Lower leg skin (tissue), 3 donors: Measurements from ENCODE around the gene TUBA4B.

Source experiments
- POLR2A ChIP-seq, 2 donors: fragments of 450-650 bp; IDR thresholded peaks; one replicate each; pipeline ENCODE4 v1.6.1; 2016 to 2017; ENCODE audit warnings: antibody characterized with exemption in 2 of 2, mild to moderate bottlenecking in 1 of 2, moderate library complexity in 1 of 2
- TF ChIP-seq, protein P1 (sequence below), 3 donors: fragments of 450-650 bp; IDR thresholded peaks; one replicate each; pipeline ENCODE4 v1.5.1; 2016; ENCODE audit warnings: antibody characterized with exemption in 3 of 3, mild to moderate bottlenecking in 3 of 3, moderate library complexity in 2 of 3

DNA sequence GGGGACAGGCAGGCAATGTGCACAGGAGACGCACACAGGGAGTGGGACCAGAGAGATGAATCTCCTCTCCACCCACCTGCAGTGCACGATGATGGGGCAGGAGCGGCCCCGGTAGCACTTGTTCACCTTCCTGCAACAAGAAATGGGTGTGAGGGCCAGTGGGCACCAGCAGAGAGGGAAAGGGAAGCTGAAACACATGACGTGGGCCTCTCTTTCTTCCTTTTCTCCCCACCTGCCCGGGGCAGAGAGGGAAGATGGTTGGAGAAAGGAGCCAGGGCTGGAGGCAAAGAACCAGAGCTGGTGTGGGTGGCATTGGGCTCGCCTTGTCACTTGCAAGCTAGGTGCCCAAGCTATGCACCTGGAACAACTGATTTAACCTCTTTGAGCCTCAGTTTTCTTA lies 38.4 kb downstream of the TUBA4B start:
- TF ChIP-seq, protein P1, sequence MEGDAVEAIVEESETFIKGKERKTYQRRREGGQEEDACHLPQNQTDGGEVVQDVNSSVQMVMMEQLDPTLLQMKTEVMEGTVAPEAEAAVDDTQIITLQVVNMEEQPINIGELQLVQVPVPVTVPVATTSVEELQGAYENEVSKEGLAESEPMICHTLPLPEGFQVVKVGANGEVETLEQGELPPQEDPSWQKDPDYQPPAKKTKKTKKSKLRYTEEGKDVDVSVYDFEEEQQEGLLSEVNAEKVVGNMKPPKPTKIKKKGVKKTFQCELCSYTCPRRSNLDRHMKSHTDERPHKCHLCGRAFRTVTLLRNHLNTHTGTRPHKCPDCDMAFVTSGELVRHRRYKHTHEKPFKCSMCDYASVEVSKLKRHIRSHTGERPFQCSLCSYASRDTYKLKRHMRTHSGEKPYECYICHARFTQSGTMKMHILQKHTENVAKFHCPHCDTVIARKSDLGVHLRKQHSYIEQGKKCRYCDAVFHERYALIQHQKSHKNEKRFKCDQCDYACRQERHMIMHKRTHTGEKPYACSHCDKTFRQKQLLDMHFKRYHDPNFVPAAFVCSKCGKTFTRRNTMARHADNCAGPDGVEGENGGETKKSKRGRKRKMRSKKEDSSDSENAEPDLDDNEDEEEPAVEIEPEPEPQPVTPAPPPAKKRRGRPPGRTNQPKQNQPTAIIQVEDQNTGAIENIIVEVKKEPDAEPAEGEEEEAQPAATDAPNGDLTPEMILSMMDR (IDR thresholded peaks at IDR 0.05) = no peak
- no peak for TF ChIP-seq POLR2A (IDR thresholded peaks at IDR 0.05)
